ENCODE results near the gene TNFAIP8.

TNFAIP8 gene

GRCh38 chr5:119353213-119353612 lies 2.6 kb upstream of the TNFAIP8 start:
- DNase-seq, result no peak

- no peak for DNase-seq
These were observed 2.0 kb upstream of the TNFAIP8 start for GRCh38 chr5:119353686-119354366.

GRCh38 chr5:119354537-119355243 lies 1.1 kb upstream of the TNFAIP8 start:
- no peak for DNase-seq

GRCh38 chr5:119355244-119355638 lies 578 bp upstream of the TNFAIP8 start:
- peak in 5 of 6 experiments; percentile 12 to 45 (median 17) for DNase-seq

GRCh38 chr5:119356612-119357188 lies 881 bp downstream of the TNFAIP8 start:
- DNase-seq, result no peak

- DNase-seq, result no peak
These were observed 1.5 kb downstream of the TNFAIP8 start for GRCh38 chr5:119357270-119357669.

- DNase-seq, result no peak
These were observed 2.1 kb downstream of the TNFAIP8 start for GRCh38 chr5:119357808-119358529.

GRCh38 chr5:119358530-119358900 lies 2.7 kb downstream of the TNFAIP8 start:
- no peak for DNase-seq

GRCh38 chr5:119358901-119359603 lies 3.2 kb downstream of the TNFAIP8 start:
- DNase-seq, result no peak

- DNase-seq, result no peak
These were observed 4.1 kb downstream of the TNFAIP8 start for GRCh38 chr5:119359737-119360413.

- DNase-seq, result no peak
These were observed 5.2 kb downstream of the TNFAIP8 start for GRCh38 chr5:119360905-119361593.

- DNase-seq, result no peak
These were observed 5.8 kb downstream of the TNFAIP8 start for GRCh38 chr5:119361594-119362125.

GRCh38 chr5:119362714-119363113 lies 6.9 kb downstream of the TNFAIP8 start:
- no peak for DNase-seq

GRCh38 chr5:119363271-119363670 lies 7.5 kb downstream of the TNFAIP8 start:
- no peak for DNase-seq

GRCh38 chr5:119363936-119364335 lies 8.1 kb downstream of the TNFAIP8 start:
- no peak for DNase-seq

- DNase-seq, result no peak
These were observed 10.2 kb downstream of the TNFAIP8 start for GRCh38 chr5:119365847-119366539.

GRCh38 chr5:119366540-119366881 lies 10.7 kb downstream of the TNFAIP8 start:
- no peak for DNase-seq

- peak in 1 of 6 experiments; percentile 27 for DNase-seq
These were observed 11.9 kb downstream of the TNFAIP8 start for GRCh38 chr5:119367502-119368237.

GRCh38 chr5:119368238-119368630 lies 12.4 kb downstream of the TNFAIP8 start:
- peak in 2 of 6 experiments; percentile 6 to 18 for DNase-seq

- DNase-seq, result no peak
These were observed 14.7 kb downstream of the TNFAIP8 start for GRCh38 chr5:119370486-119370885.

All from stimulated activated naive CD4-positive, alpha-beta T cell (primary cell).